HepG2 (cell line): ENCODE measurements around the gene CFAP90. TPM values are rescaled to one million over a fixed set of nuclear protein-coding genes. Genes with fewer than 3 reads are reported as not detected.

Experiments
- DMAP1 ChIP-seq: IDR thresholded peaks from 2 replicates; pipeline ENCODE4 v1.6.1; 2016
- GABPA ChIP-seq, 2 experiments: IDR thresholded peaks; 2 replicates each; pipeline ENCODE4 v1.6.1; 2011 to 2016; ENCODE audit warnings: low read depth in 2 of 2, low read length in 1 of 2, missing biosample characterization in 1 of 2, missing genetic modification characterization in 1 of 2
- HMGA1 ChIP-seq: sonication (generic); formaldehyde crosslinking; conservative IDR thresholded peaks from 2 replicates; pipeline ENCODE4 v1.4.0; 2020; ENCODE audit warnings: missing genetic modification reagents
- KMT2A ChIP-seq: sonication (generic); formaldehyde crosslinking; IDR thresholded peaks from 2 replicates; pipeline ENCODE4 v1.4.0; 2020; ENCODE audit warnings: missing genetic modification reagents
- NCOA5 ChIP-seq: sonication (generic); formaldehyde crosslinking; IDR thresholded peaks from 2 replicates; pipeline ENCODE4 v1.4.0; 2020; ENCODE audit warnings: missing genetic modification reagents
- NR2C2 ChIP-seq: sonication (generic); formaldehyde crosslinking; IDR thresholded peaks from 2 replicates; pipeline ENCODE4 v1.4.0; 2020; ENCODE audit warnings: missing genetic modification reagents, mild to moderate bottlenecking, moderate library complexity, borderline replicate concordance
- NR2F6 ChIP-seq, 2 experiments: IDR thresholded peaks; 2 replicates each; pipeline ENCODE4 v1.6.1; 2016; ENCODE audit warnings: antibody characterized with exemption in 1 of 2, mild to moderate bottlenecking in 1 of 2
- PHF21A ChIP-seq: sonication (generic); formaldehyde crosslinking; IDR thresholded peaks from 2 replicates; pipeline ENCODE4 v1.5.0; 2020; ENCODE audit warnings: mild to moderate bottlenecking, missing genetic modification reagents
- RXRA ChIP-seq: sonication (generic); formaldehyde crosslinking; IDR thresholded peaks from 2 replicates; pipeline ENCODE4 v1.5.1; 2020; ENCODE audit warnings: missing genetic modification reagents
- THAP7 ChIP-seq: sonication (generic); formaldehyde crosslinking; IDR thresholded peaks from 2 replicates; pipeline ENCODE4 v1.8.1; 2023; ENCODE audit warnings: mild to moderate bottlenecking, missing genetic modification reagents
- ZFP82 ChIP-seq: sonication (generic); formaldehyde crosslinking; IDR thresholded peaks from 2 replicates; pipeline ENCODE4 v1.5.1; 2020; ENCODE audit warnings: mild to moderate bottlenecking, missing genetic modification reagents, borderline replicate concordance
- ZNF432 ChIP-seq: sonication (generic); formaldehyde crosslinking; IDR thresholded peaks from 2 replicates; pipeline ENCODE4 v1.5.0; 2020; ENCODE audit warnings: missing genetic modification reagents, mild to moderate bottlenecking, borderline replicate concordance
- ZNF513 ChIP-seq: sonication (generic); formaldehyde crosslinking; conservative IDR thresholded peaks from 2 replicates; pipeline ENCODE4 v1.5.0; 2020; ENCODE audit warnings: missing genetic modification reagents
- ZNF720 ChIP-seq: sonication (generic); formaldehyde crosslinking; IDR thresholded peaks from 2 replicates; pipeline ENCODE4 v1.4.0; 2020; ENCODE audit warnings: missing genetic modification reagents
- ZNF749 ChIP-seq: sonication (generic); formaldehyde crosslinking; IDR thresholded peaks from 2 replicates; pipeline ENCODE4 v1.8.0; 2022; ENCODE audit warnings: mild to moderate bottlenecking, missing genetic modification reagents, moderate library complexity, borderline replicate concordance
- ZNF75D ChIP-seq: sonication (generic); formaldehyde crosslinking; IDR thresholded peaks from 2 replicates; pipeline ENCODE4 v1.8.1; 2023; ENCODE audit warnings: missing genetic modification reagents, mild to moderate bottlenecking, borderline replicate concordance
- ZNF788 ChIP-seq: sonication (generic); formaldehyde crosslinking; IDR thresholded peaks from 2 replicates; pipeline ENCODE4 v1.5.0; 2020; ENCODE audit warnings: mild to moderate bottlenecking, missing genetic modification reagents, borderline replicate concordance
- polyA plus RNA-seq, 8 experiments: library from polyadenylated mRNA; depleted of rRNA in 3 of 8; stranded (reverse) in 7 of 8; unstranded in 1 of 8; fragments of >200 nt; fragmentation: Illumina TruSeq in 4 of 8; extraction: Trizol in 4 of 8; gene quantifications; 2 replicates each; pipeline versions ENCODE4 v1.2.1 to v1.2.3, GENCODE V29; 2011 to 2016; ENCODE audit warnings: low read depth in 4 of 8, missing spikeins in 1 of 8, mixed read lengths in 1 of 8; ENCODE audit not compliant: insufficient read depth in 1 of 8
- total RNA-seq, 5 experiments: library from RNA; depleted of rRNA; stranded (reverse); fragments of >200 nt; fragmentation: Illumina TruSeq; extraction: Trizol; gene quantifications; 2 replicates each; pipeline ENCODE4 v1.2.3, GENCODE V29; 2016; ENCODE audit warnings: low read depth in 1 of 5
- TF ChIP-seq, protein P1 (sequence below): IDR thresholded peaks from 2 replicates; pipeline ENCODE4 v1.6.1; 2016; ENCODE audit warnings: missing compliant biosample characterization, missing genetic modification reagents, borderline replicate concordance
- TF ChIP-seq, protein P2 (sequence below): sonication (generic); formaldehyde crosslinking; conservative IDR thresholded peaks from 2 replicates; pipeline ENCODE4 v1.4.0; 2020; ENCODE audit warnings: mild to moderate bottlenecking, missing genetic modification reagents, moderate library complexity

The CFAP90 gene
- total and polyA plus RNA-seq, 2 of the 13 experiments (the other 11 are each of a cell fraction or from before 2014, with no cell fraction given): 0.11 TPM; not detected in 1

DNA sequence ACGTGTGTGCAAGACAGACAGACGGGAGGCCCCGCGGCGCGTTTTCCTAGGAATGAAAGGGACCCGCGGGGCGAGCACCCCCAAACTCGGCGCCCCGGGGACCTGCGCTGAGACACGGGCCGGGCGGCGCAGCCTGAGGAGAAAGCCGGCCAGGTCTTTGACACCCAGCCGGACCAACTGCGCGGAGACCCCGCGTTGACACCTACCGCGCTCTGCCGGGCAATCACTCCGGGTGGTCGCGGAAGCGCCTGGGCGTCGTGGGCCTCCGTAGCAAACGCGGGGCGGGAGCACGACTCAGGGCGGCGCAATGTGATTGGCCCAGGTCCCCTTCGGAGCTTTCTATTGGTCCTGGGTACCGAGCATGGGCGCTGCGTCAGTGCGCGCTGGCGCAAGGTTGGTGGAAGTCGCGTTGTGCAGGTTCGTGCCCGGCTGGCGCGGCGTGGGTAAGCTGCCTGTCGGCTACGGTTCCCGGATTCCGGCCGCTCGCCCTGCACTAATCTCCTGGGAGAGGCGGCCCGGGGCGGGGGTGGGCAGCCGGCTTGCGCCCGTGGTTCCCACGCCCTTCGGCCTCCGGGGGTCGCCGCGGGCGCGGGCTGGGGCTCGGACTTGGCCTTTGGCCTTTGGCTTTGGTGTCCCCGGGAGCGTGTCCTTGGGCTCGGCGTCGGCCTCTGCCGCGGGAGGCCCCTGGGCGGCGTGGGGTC is 18.0 kb upstream of the CFAP90 start, which contains the start of the genes FASTKD3 and MTRR (continued):
- TF ChIP-seq NR2F6 (IDR thresholded peaks at IDR 0.05) (peak; percentile 41; the same call in 1 of the 2 replicates), NR2F6 (CRISPR knock-in tag; IDR thresholded peaks at IDR 0.05) (no peak; the same call in 1 of the 2 replicates), ZNF75D (CRISPR knock-in tag) (no peak), GABPA (IDR thresholded peaks at IDR 0.05; ENCODE audit: low read depth, low read length) (peak; percentile 38), GABPA (CRISPR knock-in tag; IDR thresholded peaks at IDR 0.05; ENCODE audit: low read depth) (peak; percentile 64), PHF21A (CRISPR knock-in tag) (peak; percentile 25; the same call in 1 of the 2 replicates), DMAP1 (CRISPR knock-in tag) (peak; percentile 47), ZNF432 (no peak), ZNF749 (no peak), RXRA (CRISPR knock-in tag) (peak; percentile 32; the same call in 1 of the 2 replicates), HMGA1 (CRISPR knock-in tag) (no peak), ZNF513 (CRISPR knock-in tag) (no peak), NR2C2 (peak; percentile 80), ZNF788 (CRISPR knock-in tag) (peak; percentile 74; the same call in 1 of the 2 replicates), THAP7 (no peak), ZFP82 (0 out of 2 replicates have a peak, but pooled peaks have one; percentile 23), KMT2A (peak; percentile 89), ZNF720 (CRISPR knock-in tag) (no peak), NCOA5 (no peak)
- TF ChIP-seq, protein P1, sequence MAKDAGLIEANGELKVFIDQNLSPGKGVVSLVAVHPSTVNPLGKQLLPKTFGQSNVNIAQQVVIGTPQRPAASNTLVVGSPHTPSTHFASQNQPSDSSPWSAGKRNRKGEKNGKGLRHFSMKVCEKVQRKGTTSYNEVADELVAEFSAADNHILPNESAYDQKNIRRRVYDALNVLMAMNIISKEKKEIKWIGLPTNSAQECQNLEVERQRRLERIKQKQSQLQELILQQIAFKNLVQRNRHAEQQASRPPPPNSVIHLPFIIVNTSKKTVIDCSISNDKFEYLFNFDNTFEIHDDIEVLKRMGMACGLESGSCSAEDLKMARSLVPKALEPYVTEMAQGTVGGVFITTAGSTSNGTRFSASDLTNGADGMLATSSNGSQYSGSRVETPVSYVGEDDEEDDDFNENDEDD (CRISPR knock-in tag): no peak
- TF ChIP-seq, protein P2, sequence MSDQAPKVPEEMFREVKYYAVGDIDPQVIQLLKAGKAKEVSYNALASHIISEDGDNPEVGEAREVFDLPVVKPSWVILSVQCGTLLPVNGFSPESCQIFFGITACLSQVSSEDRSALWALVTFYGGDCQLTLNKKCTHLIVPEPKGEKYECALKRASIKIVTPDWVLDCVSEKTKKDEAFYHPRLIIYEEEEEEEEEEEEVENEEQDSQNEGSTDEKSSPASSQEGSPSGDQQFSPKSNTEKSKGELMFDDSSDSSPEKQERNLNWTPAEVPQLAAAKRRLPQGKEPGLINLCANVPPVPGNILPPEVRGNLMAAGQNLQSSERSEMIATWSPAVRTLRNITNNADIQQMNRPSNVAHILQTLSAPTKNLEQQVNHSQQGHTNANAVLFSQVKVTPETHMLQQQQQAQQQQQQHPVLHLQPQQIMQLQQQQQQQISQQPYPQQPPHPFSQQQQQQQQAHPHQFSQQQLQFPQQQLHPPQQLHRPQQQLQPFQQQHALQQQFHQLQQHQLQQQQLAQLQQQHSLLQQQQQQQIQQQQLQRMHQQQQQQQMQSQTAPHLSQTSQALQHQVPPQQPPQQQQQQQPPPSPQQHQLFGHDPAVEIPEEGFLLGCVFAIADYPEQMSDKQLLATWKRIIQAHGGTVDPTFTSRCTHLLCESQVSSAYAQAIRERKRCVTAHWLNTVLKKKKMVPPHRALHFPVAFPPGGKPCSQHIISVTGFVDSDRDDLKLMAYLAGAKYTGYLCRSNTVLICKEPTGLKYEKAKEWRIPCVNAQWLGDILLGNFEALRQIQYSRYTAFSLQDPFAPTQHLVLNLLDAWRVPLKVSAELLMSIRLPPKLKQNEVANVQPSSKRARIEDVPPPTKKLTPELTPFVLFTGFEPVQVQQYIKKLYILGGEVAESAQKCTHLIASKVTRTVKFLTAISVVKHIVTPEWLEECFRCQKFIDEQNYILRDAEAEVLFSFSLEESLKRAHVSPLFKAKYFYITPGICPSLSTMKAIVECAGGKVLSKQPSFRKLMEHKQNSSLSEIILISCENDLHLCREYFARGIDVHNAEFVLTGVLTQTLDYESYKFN: 0 out of 2 replicates have a peak, but pooled peaks have one; percentile 32
